Upper lobe of left lung (tissue), 4 donors: ENCODE results near the gene PROKR1.

ENCODE experiments used
- CTCF ChIP-seq, 6 experiments: fragments of 450-650 bp in 4 of 6; fragments of 200-600 bp in 2 of 6; sonication (generic) in 2 of 6; IDR thresholded peaks; one replicate each; pipeline ENCODE4 v1.5.1; 2016 to 2019; ENCODE audit warnings: antibody characterized with exemption in 6 of 6
- EP300 ChIP-seq, 4 donors: sonication (generic); formaldehyde crosslinking; IDR thresholded peaks; one replicate each; pipeline ENCODE4 v1.5.1; 2017; ENCODE audit warnings: antibody characterized with exemption in 4 of 4, control low read depth in 2 of 4
- POLR2A ChIP-seq, 4 donors: fragments of 450-650 bp; IDR thresholded peaks; one replicate each; pipeline ENCODE4 v1.5.1; 2016 to 2017; ENCODE audit warnings: antibody characterized with exemption in 4 of 4, mild to moderate bottlenecking in 2 of 4
- POLR2AphosphoS5 ChIP-seq, 2 donors: sonication (generic); formaldehyde crosslinking; IDR thresholded peaks; one replicate each; pipeline ENCODE4 v1.5.1; 2017; ENCODE audit warnings: antibody characterized with exemption in 2 of 2

GRCh38 chr2:68686178-68686577 lies 42.8 kb downstream of the PROKR1 start:
- no peak for TF ChIP-seq CTCF (IDR thresholded peaks at IDR 0.05)
- no peak for TF ChIP-seq POLR2A (IDR thresholded peaks at IDR 0.05)
- no peak for TF ChIP-seq POLR2AphosphoS5 (IDR thresholded peaks at IDR 0.05)
- no peak for TF ChIP-seq EP300 (IDR thresholded peaks at IDR 0.05)
